HG03175 (cell line): ENCODE measurements around the gene NUP93.

Source experiments
- ATAC-seq: cut with Tn5 transposase; IDR thresholded peaks from one replicate; pipeline ENCODE4 v1.9.1; 2021; ENCODE audit warnings: mild to moderate bottlenecking, moderate library complexity; ENCODE audit not compliant: unreplicated experiment

Gene NUP93

DNA sequence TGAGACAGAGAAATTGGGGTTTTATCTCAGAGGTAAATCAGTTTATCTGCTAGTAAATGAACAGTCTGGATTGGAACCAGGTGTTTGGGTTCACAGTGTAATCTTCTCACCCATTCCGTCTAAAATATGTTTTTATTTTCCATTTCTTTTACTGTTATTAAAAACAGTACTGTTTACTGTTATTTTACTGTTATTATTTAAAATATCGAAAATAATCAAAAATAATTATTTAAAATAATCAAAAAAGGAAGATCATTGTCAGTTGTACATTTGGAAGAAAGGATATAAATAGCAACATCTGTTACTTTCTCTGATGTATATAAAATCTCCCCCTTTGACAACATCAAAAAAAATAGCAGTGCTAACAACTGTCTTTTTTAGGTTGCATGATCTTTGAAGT, 11.5 kb downstream of the NUP93 start:
- no peak for ATAC-seq

DNA sequence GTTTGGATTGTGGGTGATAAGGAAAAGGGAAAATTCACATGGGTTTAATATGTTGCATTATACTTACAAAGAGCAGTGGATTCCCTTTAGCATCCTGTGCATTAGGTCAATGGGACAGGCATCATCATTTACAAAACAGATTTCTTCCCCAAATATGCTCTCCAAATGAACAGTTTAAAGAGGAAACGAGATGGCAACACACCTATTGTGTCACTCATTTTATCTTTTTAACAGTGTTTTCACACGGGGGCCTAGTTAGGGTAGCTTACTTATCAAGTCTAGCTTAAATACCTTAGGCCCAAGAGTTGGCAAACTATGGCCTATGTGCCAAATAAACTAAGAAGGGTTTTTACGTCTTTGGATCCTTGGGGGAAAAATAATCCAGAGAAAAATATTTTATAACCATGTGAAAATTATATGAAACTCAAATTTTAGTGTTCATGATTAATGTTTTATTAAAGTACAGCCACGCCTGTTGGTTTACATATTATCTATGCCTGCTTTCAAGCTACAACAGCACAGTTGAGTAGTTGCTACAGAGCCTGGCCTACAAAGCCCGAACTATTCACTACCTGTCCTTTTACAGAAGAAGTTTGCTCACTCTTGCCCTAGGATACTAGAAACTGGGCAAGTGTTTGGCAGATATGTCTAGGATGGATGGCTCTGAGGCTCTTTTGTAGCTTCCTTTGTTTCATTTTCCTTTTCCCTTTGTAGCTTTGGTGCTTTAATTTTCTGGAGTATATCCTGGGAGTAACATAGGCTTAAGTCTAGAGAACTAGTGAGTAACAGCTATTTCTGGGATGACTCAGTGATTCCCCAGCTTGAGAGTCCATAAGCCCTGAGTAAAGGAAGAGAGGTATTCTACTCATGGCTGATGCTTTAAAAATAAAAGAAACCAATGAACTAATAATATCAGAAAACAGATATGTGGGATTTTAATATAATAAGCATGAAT, 12.4 kb downstream of the NUP93 start:
- ATAC-seq = no peak

DNA sequence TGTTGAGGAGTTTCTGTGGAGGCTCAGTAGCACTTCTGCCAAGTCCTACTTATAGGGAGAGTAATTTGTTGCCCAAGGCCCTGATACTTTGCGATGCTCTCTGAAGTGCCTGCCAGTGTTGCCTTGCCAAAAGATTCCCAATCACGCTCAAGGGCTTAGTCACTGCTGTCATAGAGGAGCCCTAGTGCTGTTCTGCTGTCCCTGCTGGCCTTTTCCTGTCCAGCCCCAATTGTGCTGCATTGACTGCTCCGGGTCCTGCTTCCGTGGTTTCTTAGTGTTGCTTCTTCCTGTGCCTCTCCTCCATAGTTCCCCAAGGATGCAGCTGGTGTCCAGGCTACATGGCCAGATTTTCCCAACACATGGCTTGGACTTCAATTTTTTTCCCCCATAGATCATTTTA, 13.9 kb downstream of the NUP93 start:
- no peak for ATAC-seq

DNA sequence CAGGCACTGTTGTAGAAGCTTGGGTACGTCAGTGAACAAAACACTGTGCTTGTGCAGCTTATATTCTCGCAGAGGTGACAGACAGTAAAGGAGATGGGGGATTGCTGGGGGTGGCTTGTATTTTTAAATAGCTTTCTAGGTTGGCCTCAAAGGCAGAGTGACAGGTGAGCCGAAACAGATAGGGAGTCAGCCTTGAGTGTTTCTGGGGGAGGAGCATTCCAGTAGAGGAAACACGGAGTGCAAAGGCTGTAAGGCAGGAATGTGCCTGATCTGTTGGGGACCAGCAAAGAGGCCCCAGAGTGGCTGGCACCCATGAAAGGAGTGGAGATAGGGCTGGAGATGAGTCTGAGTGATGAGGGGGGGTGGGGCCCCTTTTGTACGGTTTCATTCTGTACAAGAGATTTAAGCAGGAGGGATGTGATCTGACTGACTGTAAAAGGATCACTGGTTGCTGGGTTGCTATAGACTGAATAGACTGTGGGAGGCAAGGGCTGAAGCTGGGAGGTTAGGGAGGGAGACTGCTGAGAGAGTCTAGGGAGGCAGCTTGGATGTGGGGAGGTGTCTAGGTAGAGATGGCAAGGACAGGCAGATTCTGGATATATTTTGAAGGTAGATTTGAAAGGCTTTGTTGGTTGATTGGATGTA, 15.2 kb downstream of the NUP93 start:
- no peak for ATAC-seq

DNA sequence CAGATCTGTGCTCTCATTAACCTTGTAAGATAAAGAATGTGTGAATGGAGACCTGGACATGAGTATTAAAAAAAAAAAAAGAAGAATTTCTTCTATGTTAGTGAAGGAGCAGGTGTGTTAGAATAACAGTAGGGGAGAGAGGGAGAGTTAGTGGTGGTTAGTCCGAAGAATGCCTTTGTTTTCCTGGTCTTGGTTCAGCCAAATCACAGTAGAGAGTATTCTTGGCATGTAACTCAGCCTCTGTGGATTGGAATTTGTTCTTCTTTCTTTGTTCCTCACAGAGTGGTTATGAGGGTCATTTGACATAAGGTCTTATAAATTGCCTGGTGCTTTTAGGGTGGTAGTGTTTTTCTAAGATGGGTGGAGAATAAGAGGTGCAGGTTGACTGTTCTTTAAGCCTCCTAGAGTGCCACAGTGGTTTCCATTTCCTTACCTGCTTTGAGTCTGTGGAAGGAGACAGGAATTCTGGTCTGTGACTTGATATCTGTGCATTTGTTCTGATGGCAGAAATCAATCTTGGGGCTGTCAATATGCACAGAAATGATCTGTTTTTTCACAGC, 17.6 kb downstream of the NUP93 start:
- ATAC-seq = no peak

DNA sequence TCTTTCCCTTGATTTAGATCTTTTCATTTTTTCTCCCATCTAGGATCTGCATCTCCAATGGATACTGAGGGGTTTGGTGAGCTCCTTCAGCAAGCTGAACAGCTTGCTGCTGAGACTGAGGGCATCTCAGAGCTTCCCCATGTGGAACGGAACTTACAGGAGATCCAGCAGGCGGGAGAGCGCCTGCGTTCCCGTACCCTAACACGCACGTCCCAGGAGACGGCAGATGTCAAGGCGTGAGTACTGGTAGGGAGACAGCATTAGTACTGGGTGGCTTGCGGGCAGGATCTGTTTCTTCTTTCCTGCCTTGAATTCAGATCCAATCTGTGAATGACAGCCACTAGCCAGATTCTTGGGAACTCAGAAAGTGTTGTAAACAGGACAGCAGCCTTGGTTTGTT, 18.3 kb downstream of the NUP93 start:
- no peak for ATAC-seq

DNA sequence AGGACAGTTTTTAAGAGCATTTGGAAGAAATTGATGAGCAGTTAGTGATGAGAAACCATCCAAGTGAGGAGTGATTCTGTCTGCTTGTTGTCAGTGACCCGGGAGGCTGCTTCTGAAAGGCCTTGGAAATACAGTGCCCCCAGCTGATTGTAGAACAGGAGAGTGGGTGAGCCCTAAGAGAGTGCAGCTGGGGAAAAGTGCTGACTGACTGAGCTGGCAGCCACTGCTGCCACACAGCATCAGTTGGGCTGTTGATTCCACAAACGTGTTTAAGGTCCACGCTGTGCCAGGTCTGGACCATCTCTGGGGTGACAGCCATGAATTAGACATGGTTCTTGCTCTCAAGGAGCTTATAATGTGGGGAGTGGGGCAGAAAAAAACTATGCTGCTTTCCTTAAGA, 18.9 kb downstream of the NUP93 start:
- no peak for ATAC-seq

DNA sequence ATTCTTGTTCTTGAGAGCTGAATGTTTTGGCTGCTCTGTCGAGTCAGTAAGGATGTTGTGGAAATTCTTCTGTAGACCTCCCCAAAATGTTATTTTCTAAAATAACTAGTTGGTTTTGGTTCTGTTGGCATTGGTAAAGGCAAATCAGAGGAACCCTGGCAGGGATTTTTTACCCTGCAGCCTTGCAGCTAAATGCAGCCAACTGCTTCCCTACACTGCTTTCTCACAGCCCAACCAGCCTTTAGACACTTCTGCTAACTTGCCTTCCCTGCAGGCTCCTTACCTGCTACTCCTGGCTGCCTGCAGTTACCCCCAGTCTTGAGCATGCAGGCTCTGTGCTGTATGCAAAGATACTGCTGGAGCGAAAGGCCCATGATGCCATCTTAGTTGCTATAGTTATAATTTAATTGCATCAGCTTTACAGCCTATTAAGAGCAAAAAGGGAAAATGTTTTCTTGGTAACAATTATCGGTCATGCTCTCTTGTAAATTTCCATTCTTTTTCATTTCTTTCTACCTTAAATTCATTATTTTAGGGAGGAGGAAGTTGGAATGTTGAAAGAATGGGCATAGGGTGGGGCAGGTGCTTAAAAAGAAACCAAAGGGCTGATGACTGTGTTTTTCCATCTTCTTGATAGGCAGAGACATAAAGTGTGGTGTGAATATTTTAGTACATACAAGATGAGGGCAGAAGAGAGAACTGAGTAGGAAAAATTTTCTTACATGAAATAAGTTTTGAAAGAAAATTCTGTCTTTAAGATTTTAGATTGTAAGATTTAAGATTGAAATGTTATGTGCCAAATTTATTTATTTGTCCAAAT, 20.0 kb downstream of the NUP93 start:
- no peak for ATAC-seq

DNA sequence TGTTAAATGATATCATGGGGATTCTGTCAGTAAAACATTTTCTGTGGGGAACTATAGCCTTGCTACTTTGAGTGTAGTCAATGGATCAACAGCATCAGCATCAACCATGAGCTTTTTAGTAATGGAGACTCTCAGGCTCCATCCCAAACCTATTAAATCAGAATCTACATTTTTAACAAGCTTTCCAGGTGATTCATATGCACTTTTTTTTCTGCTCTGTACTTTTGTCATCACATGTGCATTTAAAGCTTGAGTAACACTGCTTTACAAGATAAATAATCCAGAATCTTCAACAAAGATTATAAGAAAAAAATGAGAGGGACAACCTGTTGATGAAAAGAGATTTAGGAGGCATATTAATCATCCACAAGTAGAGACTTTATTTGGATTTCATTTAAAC, 23.5 kb downstream of the NUP93 start:
- no peak for ATAC-seq

DNA sequence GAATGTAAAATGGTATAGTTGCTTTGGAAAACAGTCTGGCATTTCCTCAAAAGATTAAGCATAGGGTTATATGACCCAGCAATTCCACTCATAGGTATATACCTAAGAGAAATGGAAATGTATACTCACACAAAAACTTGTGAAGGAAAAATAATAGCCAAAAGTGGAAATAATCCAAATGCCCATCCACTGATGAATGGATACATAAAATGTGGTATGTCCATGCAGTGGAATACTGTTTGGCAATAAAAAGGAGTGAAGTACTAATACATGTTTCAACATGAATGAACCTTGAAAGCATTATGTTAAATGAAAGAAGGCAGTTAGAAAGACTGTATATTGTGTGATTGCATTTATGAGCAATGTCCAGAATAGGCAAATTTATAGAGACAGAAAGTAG, 25.1 kb downstream of the NUP93 start:
- ATAC-seq = no peak

DNA sequence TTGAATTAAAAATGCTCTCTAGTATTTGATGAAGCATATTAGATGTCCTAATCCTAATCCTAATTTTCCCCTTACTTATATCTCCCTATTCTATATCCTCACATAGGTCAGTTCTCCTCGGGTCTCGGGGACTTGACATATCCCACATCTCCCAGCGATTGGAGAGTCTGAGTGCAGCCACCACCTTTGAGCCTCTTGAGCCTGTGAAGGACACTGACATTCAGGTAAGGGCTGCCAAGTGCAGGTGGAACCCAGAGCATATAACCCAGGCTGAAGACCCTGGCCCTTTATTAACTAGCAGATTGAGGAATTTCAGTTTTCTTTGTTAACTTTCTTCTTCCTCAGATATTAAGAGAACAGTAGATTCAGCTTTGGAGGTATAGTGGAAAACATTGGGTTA, 28.5 kb downstream of the NUP93 start:
- ATAC-seq = no peak

DNA sequence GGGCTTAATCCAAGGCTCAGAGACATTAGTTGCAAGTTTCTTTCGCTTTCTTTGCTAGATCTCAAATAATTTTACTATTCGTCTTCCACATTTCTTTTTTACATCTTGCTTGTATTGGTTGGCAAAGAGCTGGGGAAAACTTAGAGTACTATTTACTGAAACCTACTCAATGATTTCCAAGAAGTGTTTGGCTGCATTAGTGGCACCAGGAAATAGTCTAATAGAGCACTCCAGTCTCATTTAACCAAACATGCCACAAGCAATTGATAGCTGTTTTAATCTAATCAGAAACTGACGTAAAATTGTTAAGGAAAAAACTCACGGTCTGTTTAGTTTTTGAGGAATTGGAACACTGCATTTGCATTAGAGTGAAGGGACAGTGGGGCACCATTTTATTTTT, 29.0 kb downstream of the NUP93 start:
- ATAC-seq = no peak

DNA sequence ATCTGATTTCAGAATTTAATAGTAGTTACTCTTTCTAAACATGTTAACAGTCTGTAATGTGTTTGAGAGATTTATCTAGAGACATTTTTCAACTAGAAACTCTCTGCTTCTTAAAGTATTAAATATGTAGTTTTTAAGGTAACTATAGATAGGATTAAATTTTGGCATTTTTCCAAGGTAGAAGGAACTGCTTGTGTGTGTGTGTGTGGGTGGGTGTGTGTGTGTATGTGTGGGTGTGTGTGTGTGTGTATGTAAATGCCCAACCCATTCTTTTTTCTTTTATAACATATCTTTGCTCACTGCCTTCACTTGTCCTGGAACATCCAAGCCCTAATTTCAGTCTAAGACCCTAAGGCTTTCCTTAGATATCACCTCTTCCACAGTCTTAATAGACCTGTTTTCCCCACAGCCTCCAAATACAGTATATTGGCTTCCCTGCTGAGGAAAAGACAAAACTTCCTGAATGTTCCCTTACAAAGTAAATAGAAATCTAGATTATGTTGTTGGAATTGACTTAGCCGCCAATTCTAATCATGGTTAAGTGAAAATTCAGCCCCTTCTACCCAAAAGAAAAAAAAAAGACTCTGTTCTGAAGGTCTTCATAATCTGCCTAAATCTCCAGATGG, 33.5 kb downstream of the NUP93 start:
- no peak for ATAC-seq

DNA sequence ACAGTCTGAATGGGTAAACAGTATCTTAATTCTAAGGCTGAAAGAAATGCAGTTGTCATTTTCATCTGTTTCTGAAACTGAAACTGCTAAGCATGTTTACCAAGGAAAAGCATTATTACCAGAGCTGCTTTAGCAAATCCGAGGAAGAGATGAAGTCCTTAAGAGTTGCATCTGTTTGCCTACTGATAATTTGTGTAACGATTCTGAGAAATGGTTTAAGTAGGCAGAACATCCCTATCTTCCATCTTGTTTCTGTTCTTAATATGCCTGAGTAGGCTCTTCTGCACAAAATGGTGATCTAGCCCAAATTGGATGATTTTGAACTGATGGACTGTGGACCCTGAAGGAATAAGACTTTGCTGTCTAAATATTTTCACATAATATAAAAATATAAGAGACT, 34.9 kb downstream of the NUP93 start:
- ATAC-seq = no peak

DNA sequence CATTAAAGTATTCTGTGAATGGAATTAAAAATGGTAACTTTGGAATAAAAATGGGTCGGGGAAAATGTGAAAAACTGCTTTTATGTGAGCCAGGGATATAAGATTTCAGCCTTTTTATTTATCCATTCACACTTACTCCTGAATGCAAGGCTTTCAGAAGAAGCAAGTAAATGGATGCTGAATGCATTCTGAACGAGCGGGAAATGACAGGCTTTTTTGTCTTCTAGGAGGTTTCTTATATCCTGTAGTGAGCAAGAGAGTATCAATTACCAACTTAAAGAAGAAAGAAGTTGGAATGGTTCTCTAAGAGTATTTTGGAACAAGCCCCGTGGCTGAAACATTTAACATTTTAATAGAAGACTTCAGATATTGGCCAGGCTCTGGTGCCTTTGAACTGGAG, 36.0 kb downstream of the NUP93 start:
- no peak for ATAC-seq

DNA sequence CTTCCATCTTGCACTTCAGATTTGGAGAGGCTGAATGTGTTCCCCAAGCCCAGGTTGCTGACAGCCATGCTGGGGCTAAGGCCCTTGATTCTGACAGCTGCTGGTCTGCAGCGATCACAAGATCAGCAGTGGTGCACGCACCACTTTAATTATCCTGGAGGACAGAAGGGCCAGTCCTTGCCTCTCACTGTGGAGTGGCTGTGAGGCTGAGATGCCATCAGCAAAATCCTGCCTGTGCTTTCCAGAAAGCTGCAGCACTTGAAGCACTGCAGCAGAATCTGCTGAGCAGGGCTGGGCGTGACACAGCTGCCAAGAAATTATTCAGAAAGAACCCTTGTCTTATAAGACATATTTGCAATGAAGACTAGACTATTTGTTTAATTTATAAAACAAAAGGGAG, 37.1 kb downstream of the NUP93 start:
- ATAC-seq = no peak

DNA sequence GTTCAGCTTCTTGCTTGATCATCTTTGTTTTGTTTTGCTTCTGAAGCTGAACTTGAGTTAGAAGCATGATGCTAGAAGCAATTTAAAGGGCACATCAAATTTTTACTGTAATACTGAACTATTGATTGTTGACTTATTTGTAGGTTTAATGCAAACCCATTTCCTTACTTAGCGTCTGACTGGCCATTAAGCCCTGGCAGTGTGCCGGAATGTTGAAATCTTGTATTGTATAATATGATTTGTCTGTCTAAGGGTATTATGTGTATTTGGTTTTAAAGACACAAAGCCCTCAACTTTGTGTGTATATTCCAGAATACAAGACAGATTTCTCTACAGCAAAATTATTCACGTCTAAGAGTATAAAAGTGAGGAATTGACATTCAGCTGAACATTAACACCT, 39.7 kb downstream of the NUP93 start:
- ATAC-seq = no peak

DNA sequence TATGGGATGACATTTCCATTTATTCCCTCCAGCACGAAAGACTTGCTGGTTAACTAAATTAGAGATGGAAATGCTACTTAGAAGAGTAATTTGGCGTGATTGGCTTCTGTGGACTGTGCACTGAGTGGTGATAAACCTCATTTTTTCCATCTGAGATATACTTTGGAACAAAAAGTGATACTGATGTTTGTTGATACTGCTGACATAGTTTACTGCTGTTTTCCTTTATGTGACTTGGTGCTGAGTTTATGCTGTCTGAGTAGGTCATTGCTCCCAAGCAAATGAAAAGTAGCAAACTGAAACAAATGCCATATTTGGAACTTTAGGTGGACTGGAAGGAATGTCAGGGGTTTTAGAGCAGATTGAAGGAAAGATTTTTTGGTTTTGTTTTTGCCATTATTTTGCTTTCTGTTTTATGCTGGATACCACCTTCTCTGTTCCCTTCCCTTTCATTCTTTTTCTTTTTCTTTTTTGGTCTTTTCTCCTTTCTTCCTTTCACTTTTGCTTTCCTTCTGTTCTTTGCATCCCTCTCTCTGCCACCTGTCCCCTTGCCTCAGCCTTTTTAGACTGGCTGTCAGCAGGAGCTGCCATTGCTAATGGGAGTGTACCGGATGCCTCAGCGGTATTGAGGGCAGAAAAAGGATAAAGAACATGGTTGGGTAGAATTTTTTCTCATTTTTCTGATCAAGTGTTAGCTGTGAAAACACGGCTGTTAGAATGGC, 41.8 kb downstream of the NUP93 start:
- ATAC-seq = no peak

DNA sequence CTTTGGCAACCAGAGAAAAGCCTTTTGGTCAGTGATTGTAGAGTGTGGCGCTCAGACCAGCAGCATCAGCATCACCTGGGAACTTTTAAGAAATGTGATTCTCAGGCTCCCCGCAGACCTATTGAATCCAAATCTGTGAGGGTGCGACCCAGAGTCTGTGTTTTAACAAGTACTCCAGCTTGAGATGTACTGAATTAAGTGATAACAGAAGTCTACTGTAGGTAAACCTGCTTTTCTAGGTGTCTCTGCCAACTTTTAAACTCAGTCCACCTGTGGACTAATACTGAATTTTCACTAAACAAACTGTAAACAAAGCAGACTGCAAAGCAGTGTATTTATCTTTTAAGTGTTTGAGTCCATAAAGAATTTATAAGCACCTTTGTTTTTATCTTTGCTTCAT, 43.6 kb downstream of the NUP93 start:
- no peak for ATAC-seq

DNA sequence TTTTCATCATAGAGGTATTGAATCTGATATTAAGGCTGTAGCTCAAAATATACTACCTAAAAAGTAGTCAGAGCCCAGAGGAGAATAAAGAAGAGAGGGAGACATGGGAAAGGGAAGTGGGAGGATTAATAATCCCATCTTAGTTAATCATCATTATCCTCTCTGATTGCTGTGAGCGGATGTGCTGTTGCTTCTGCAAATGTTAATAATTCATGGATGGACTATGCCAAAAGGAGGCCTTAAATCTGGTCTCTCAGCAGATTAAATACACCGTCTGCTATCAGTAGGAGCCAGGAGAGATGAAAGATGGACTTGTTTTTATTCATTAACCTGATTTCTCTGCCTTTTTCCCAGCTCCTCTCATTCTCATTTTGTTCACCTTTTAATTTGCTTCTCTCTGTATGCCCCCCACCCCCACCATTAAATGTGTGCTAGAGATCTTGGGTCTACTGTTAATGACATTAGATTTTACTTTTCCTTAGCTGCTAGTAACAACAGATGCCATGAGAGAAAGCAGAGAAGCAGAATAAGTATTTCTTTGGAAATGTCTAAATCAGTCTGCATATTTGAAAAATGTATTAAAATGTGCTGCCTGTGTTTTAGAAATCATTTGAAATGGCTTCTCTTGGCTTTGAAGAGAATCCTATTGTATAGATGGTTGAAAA, 44.2 kb downstream of the NUP93 start:
- ATAC-seq = no peak
